ENCODE results near the gene HS1BP3.
A peak's percentile ranks its signal among the peaks of the same experiment; 100 is the strongest.

The HS1BP3 gene

GRCh38 chr2:20663196-20664070 lies 12.5 kb upstream of the HS1BP3 start:
- no peak for DNase-seq (ENCODE audit: low read depth)

DNA sequence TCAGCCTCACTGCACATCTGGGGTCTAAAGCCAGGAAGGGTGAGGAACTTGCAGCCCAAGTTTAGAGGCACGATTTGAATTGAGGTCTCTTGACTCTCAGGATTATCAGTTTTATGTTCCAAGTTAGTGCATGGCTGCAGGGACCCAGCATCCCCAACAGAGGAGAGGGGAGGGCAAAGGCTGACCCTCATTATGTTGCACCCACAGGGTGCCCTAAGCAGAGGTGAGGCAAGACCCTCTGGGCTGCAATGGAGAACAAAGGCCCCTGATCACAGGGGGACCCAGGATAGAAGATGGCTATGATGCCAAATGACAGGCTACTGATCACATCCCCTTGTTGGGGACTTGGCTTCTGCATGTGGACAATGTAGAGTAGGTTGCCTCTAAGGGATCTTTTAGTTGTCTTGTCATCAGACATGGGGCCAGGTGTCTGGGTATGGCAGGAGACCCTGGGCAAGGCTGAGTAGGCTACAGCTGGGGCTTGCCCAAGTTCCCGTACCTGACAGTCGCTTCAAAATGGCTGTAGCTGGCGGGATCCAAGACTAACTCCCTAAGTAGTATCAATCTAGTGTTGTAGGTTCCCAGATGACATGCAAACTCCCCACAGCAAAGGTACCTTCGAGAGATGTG lies 11.5 kb upstream of the HS1BP3 start:
- no peak for DNase-seq (ENCODE audit: low read depth)

GRCh38 chr2:20661421-20662307 lies 10.8 kb upstream of the HS1BP3 start:
- peak; percentile 61 for DNase-seq (ENCODE audit: low read depth)

GRCh38 chr2:20660506-20661420 lies 9.9 kb upstream of the HS1BP3 start:
- peak; percentile 47 for DNase-seq (ENCODE audit: low read depth)

DNA sequence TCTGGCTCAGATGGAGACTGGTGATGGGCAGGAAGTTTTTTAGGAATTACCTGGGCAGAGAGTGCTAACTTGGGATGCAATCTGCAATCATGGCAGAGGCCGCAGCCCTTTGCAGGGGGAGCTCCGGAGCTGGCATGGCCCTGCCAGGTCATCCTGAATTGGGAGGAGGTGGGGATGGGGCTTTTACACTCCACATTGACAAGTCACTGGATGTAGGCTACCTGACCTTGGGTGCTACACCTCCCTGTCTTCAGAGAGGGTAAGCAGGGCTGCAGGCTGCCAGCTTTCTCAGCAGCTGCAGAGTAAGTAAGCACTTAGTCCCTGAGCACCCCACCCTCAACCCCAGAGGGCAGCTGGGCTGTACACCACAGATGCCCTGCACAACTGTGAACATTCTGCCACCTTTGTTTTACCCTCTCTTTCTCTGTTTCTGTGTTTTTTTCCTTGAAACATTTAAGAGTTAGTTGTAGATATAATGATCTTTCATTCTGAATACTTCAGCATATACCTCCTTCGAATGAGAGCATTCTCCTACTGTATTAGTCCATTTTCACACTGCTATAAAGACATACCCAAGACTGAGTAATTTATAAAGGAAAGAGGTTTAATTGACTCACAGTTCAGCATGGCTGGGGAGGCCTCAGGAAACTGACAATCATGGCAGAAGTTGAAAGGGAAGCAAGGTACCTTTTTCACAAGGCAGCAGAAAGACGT lies 6.8 kb upstream of the HS1BP3 start:
- DNase-seq (ENCODE audit: low read depth), result no peak

DNA sequence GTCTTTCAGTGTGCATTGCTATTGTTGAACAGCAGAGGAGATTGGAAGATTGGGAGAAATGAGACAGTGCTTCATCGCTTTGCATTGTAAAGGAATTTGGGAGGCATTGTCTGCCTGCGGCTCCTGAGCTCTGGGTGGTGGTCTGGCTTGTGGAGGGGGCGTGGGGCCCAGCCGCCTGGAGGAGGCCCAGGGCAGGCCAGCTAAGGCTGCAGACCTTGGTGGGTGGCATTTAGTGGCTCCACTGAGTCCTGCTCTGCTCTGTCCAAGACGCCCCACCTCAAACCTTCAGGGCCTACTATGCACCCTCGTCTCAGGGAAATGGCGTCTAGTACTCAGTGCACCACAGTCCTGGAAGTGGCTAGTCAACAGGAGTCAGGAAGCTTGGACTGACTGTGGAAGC lies 5.7 kb upstream of the HS1BP3 start:
- no peak for DNase-seq (ENCODE audit: low read depth)

GRCh38 chr2:20654535-20654813 lies 3.6 kb upstream of the HS1BP3 start:
- no peak for DNase-seq (ENCODE audit: low read depth)

DNA sequence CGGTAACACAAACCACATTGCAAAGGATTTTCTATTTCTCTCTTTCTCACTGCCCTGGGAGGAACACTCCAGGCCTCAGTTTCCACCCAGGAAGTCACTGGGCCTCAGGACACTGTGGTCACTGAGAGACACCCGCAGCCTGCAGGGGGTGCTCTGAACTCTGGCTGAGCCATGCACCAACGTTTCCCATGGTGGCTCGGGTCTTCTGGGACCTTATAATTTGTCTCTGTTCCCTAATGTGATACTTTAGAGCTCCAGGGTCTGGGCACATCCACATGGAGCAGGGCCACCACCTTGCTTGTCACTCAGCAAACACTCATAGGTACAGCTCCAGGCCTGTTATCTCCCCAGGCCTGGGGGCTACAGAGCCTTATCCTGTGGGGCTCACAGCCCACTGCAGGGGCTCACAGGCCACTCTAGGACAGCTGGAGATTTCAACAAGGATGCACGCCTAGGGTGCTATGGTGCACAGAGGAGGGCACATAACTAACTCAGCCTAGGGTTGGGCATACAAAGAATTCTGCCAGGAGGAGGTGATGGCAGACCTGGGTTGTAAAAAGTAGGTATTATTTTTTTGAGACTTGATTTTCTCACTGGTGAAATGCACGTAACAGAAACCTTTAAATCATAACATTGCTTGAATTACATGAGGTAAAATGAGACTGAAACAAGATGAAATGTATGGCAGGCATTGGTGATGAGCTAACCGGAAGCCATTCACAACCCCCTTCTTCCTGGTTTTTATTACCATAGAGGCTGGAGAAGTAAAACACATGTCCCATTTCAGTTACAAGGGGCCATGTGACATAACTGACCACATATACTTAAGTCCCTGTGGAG lies 3.0 kb upstream of the HS1BP3 start:
- DNase-seq (ENCODE audit: low read depth), result no peak

- DNase-seq (ENCODE audit: low read depth), result no peak
Observed at GRCh38 chr2:20652673-20653575, 2.0 kb upstream of the HS1BP3 start.

GRCh38 chr2:20652141-20652540 lies 1.2 kb upstream of the HS1BP3 start:
- no peak for DNase-seq (ENCODE audit: low read depth)

- DNase-seq (ENCODE audit: low read depth), result no peak
Observed at GRCh38 chr2:20651731-20652099, 817 bp upstream of the HS1BP3 start.

DNA sequence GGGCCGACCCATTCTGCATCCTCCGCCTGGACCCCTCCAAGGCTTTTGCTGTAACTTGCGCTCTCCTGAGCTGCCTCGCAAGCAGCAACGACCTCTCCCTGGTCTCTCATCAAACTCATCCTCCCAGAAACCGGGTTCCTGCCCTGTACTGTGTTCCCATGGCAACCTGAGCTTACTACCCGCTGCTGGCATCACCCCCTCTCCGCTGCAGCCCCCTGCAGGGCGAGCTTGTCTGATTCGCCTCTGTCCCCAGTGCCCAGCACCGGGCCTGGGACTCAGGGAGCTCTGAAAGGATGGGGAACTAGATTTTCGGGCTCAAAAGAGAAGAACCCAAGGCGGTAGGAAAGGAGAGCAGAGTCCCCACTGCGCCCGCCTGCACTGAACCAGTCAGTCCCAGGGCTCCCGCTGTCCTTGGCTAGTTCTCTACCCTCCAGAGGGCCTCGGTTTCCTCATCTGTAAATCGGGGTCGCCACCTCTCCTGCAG lies 463 bp downstream of the HS1BP3 start:
- peak; percentile 52 for DNase-seq (ENCODE audit: low read depth)

- DNase-seq (ENCODE audit: low read depth), result no peak
Observed at GRCh38 chr2:20649976-20650375, 922 bp downstream of the HS1BP3 start.

DNA sequence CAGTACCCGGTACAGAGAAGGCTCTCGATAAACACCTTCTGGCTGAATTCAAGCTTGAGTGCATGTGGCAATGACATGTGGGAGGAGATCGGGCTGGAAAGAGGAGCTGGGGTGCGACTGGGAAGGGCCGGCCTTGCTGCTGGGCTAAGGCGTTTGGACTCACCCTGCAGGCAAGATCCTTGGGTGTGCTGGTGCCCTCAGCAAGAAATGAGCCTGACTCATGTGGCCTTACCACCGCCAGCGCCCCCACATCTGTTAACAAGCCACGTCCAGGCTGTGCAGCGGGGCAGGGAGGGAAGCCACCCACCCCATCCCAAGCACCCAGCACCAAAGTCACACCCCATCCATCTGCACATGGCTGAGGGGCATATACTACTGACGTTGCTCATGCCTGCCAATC lies 1.3 kb downstream of the HS1BP3 start:
- peak; percentile 36 for DNase-seq (ENCODE audit: low read depth)

GRCh38 chr2:20648831-20649230 lies 2.1 kb downstream of the HS1BP3 start:
- DNase-seq (ENCODE audit: low read depth), result no peak

GRCh38 chr2:20648206-20648605 lies 2.7 kb downstream of the HS1BP3 start:
- DNase-seq (ENCODE audit: low read depth), result no peak

- DNase-seq (ENCODE audit: low read depth), result no peak
Observed at GRCh38 chr2:20647738-20648137, 3.2 kb downstream of the HS1BP3 start.

GRCh38 chr2:20647211-20647610 lies 3.7 kb downstream of the HS1BP3 start:
- DNase-seq (ENCODE audit: low read depth), result no peak

GRCh38 chr2:20646446-20646845 lies 4.5 kb downstream of the HS1BP3 start:
- DNase-seq (ENCODE audit: low read depth), result no peak

Measured in fibroblast of gingiva (primary cell).